Activated T-cell treated with anti-CD3 and anti-CD28 coated beads, Interleukin-2, amount 50 U/mL, for 24 hours (primary cell): ENCODE measurements around the gene MZB1.

ENCODE experiments used
- DNase-seq: peaks from one replicate; pipeline ENCODE4 v3.0.0-alpha.2; 2020
- H3K27ac Mint-ChIP-seq: 2 replicates; pipeline ENCODE4 v1.8.0; 2020; ENCODE audit warnings: mild to moderate bottlenecking, mixed read lengths
- H3K27me3 Mint-ChIP-seq: 2 replicates; pipeline ENCODE4 v1.8.0; 2020; ENCODE audit warnings: mixed read lengths
- H3K36me3 Mint-ChIP-seq: 2 replicates; pipeline ENCODE4 v1.8.0; 2020; ENCODE audit warnings: low read depth, mixed read lengths
- H3K4me1 Mint-ChIP-seq: 2 replicates; pipeline ENCODE4 v1.8.0; 2020; ENCODE audit warnings: low read depth, mixed read lengths
- H3K4me3 Mint-ChIP-seq: 2 replicates; pipeline ENCODE4 v1.8.0; 2020; ENCODE audit warnings: mild to moderate bottlenecking, moderate library complexity, mixed read lengths
- H3K9me3 Mint-ChIP-seq: 2 replicates; pipeline ENCODE4 v1.8.0; 2020; ENCODE audit warnings: mixed read lengths

Gene MZB1

GRCh38 chr5:139402561-139403158 is 12.9 kb upstream of the MZB1 start:
- Mint-ChIP-seq H3K36me3 (peaks cover 17% of the 10 kb centered on the region), H3K27ac (peak overlapping the region; percentile 99), H3K4me1 (peaks cover 38% of the 10 kb centered on the region), H3K27me3 (no peaks in the 10 kb centered on the region), H3K9me3 (no peaks in the 10 kb centered on the region), H3K4me3 (peak overlapping the region; percentile 85)
- no peak for DNase-seq

- no peaks in the 10 kb centered on the region for H3K9me3 Mint-ChIP-seq
- H3K4me3 Mint-ChIP-seq, result no peak overlapping the region
- peaks cover 40% of the 10 kb centered on the region for H3K4me1 Mint-ChIP-seq
- H3K36me3 Mint-ChIP-seq, result peaks cover 23% of the 10 kb centered on the region
- DNase-seq, result no peak
- no peak overlapping the region for H3K27ac Mint-ChIP-seq
- no peaks in the 10 kb centered on the region for H3K27me3 Mint-ChIP-seq
Observed at GRCh38 chr5:139401546-139401945, 11.8 kb upstream of the MZB1 start.

DNA sequence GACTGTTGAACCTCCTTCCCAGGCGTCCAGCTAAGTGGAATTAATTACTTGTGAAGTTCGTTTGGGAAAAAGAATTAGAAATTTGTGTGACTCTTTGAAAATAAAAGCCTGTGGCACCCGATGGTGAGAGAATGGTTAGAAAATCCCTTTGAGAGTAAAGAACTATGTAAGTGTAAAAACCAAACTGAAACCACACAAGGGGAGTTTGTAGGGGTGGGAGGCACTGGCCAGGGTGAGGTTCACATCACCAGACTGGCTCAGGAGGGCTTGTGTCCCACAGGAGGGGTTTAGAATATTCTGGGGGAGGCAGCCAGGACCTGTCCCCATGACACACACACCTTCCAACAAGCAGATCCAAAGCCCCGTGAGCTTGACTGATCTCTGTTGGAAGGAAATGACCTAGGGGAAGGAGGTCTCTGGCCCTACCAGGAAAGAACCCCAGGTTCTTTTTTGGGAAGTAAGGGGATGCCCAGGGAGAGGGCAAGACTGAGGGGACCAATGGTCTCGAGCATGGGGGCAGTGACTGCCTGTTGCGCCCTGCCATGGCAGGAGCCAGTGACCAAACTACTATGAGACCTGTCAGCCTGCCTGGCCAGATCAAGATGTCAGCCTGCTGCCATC is 9.9 kb upstream of the MZB1 start:
- Mint-ChIP-seq H3K4me1 (peaks cover 42% of the 10 kb centered on the region), H3K27me3 (no peaks in the 10 kb centered on the region), H3K36me3 (peaks cover 33% of the 10 kb centered on the region), H3K9me3 (no peaks in the 10 kb centered on the region), H3K4me3 (no peak overlapping the region), H3K27ac (peak overlapping the region; percentile 71)
- DNase-seq, result no peak

DNA sequence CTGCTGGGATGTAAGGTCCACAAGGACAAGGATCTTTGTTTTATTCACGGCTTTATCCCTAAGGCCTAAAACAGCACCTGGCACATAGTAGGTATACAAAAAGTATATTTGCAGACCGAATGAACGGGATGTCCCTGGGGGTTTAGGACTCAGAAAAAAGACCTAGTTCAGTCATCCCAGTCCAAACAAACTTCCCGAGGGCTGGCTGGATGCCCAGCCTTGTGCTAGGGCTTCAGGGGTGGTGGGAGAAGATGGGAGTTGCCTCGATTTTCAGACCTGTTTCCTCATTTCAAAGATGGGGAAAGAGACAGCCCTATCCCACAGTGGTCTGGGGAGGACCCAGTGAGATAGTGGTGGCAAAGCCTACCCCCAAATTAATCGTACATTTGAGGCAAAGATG is 8.2 kb upstream of the MZB1 start:
- Mint-ChIP-seq H3K27me3 (no peaks in the 10 kb centered on the region), H3K9me3 (no peaks in the 10 kb centered on the region), H3K4me3 (no peak overlapping the region), H3K4me1 (peaks cover 37% of the 10 kb centered on the region), H3K27ac (no peak overlapping the region), H3K36me3 (peaks cover 36% of the 10 kb centered on the region)
- DNase-seq, result no peak

DNA sequence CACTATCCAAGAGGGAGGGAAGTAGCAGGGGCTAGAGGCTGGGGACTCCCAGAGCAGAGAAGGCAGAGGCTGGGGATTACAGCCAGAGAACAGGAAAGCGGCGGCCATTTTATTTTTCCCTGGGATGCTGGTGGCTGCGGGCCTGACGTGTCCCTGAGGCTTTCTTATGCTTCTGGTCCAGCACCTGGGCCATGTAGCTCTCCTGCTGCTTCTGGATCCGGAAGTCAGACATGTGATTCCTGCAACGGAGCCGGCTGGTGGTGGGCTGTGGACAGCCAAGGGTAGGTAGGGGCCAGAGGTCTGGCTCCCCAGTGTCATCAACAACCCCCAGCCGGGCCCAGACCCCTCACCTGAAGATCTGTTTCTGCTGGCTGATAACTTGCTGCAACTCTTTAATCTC is 7.0 kb upstream of the MZB1 start:
- Mint-ChIP-seq H3K4me3 (no peak overlapping the region), H3K27ac (peak overlapping the region; percentile 39), H3K27me3 (no peaks in the 10 kb centered on the region), H3K9me3 (no peaks in the 10 kb centered on the region), H3K36me3 (peaks cover 41% of the 10 kb centered on the region), H3K4me1 (peaks cover 35% of the 10 kb centered on the region)
- DNase-seq, result no peak

GRCh38 chr5:139395844-139396640 is 6.3 kb upstream of the MZB1 start:
- DNase-seq, result no peak
- Mint-ChIP-seq H3K9me3 (no peaks in the 10 kb centered on the region), H3K27me3 (no peaks in the 10 kb centered on the region), H3K4me3 (peak overlapping the region; percentile 67), H3K36me3 (peaks cover 44% of the 10 kb centered on the region), H3K4me1 (peaks cover 42% of the 10 kb centered on the region), H3K27ac (no peak overlapping the region)

GRCh38 chr5:139394654-139395566 is 5.2 kb upstream of the MZB1 start, which contains the start of gene PROB1:
TSS of gene PROB1 (minus strand) at chr5:139395104. CDS start at chr5:139395081, 23 bp downstream.
- no peaks in the 10 kb centered on the region for H3K9me3 Mint-ChIP-seq
- DNase-seq, result no peak
- peaks cover 44% of the 10 kb centered on the region for H3K36me3 Mint-ChIP-seq
- H3K4me1 Mint-ChIP-seq, result peaks cover 52% of the 10 kb centered on the region
- H3K27me3 Mint-ChIP-seq, result no peaks in the 10 kb centered on the region
- peak within 1 kb of the TSS; percentile 90 for H3K4me3 Mint-ChIP-seq
- peak within 1 kb of the TSS; percentile 84 for H3K27ac Mint-ChIP-seq

DNA sequence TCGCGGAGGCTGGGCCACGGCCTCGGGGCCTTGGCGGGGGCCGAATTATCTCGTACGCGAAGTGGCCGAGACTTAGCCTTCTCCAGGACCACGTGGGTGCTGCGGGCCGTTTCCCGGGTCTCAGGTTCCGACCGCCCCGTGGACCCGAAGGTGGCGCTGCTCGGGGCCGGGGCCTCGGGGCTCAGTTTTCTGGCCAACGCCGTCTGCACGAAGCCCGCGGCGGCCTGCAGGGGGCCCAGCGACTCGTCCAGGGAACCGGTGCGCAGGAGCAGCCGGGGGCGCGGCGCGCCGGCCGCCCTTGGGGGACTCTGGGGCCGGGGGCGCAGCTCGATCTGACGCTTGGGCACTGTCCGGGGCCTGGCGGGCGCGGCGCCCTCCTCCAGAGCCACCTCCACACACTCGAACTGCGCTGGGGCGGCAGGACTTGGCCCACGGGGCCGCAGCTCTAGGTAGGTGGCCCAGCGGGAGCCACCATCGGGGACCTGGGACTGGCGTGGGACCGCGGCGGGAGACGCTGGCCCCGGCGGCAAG is 4.5 kb upstream of the MZB1 start:
- H3K9me3 Mint-ChIP-seq, result no peaks in the 10 kb centered on the region
- peak overlapping the region; percentile 84 for H3K27ac Mint-ChIP-seq
- H3K27me3 Mint-ChIP-seq, result no peaks in the 10 kb centered on the region
- H3K4me3 Mint-ChIP-seq, result peak overlapping the region; percentile 90
- peaks cover 39% of the 10 kb centered on the region for H3K36me3 Mint-ChIP-seq
- DNase-seq, result peak; percentile 81
- peaks cover 52% of the 10 kb centered on the region for H3K4me1 Mint-ChIP-seq

DNA sequence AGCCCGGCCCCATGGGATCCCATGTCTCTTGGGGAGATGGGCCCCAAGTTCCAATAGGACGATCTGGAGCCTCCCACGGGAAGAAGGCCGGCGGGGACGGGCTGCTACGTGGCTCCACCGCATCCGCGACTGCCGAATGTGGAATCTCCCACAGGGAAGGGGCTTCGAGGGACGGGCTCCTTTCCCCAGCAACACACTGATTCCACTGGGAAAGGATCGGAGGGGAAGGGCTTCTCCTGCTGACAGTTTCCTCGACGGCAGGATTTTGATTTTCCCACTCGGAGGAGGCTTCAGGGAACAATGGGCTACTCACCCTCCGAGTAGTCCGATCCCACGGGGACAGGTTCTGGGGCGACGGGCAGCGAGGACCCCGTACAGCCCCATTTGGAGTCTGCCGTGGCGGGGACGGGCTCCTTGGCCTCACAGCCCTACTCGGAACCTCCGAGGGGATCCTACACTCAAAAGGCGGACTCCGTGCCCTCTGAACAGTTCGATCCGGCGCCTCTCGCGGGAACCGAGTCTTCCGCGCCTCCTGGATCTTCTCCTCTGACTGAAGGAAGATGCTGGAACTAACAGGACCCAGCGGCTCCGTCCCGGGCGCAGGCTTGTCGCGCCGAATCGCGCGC is 3.9 kb upstream of the MZB1 start:
- DNase-seq, result no peak
- H3K27ac Mint-ChIP-seq, result peak overlapping the region; percentile 84
- H3K4me3 Mint-ChIP-seq, result peak overlapping the region; percentile 90
- H3K4me1 Mint-ChIP-seq, result peaks cover 53% of the 10 kb centered on the region
- H3K9me3 Mint-ChIP-seq, result no peaks in the 10 kb centered on the region
- no peaks in the 10 kb centered on the region for H3K27me3 Mint-ChIP-seq
- H3K36me3 Mint-ChIP-seq, result peaks cover 39% of the 10 kb centered on the region

GRCh38 chr5:139392678-139393496 is 3.2 kb upstream of the MZB1 start:
- no peaks in the 10 kb centered on the region for H3K9me3 Mint-ChIP-seq
- peak overlapping the region; percentile 91 for H3K27ac Mint-ChIP-seq
- H3K27me3 Mint-ChIP-seq, result no peaks in the 10 kb centered on the region
- peak overlapping the region; percentile 90 for H3K4me3 Mint-ChIP-seq
- DNase-seq, result peak; percentile 88
- H3K4me1 Mint-ChIP-seq, result peaks cover 53% of the 10 kb centered on the region
- peaks cover 36% of the 10 kb centered on the region for H3K36me3 Mint-ChIP-seq

DNA sequence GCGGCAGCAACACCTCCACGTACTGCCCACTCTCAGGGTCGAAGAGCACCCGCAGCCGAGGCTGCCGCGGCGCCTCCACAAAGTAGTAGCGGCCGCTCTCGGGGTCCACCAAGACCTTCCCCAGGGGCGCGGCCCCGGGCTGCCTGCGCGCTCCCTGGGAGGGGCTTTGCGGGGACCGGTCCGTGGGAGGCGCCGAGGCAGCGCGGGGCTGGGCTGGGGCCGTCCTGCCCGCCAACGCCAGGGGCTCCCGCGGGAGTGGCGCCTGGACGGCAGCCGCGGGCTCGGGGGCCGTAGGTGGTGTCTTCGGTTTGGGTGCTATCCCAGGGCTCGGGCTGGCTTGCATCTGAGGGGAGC is 2.6 kb upstream of the MZB1 start:
- H3K4me3 Mint-ChIP-seq, result peak overlapping the region; percentile 90
- H3K4me1 Mint-ChIP-seq, result peaks cover 53% of the 10 kb centered on the region
- peaks cover 35% of the 10 kb centered on the region for H3K36me3 Mint-ChIP-seq
- H3K27ac Mint-ChIP-seq, result peak overlapping the region; percentile 91
- H3K9me3 Mint-ChIP-seq, result no peaks in the 10 kb centered on the region
- no peak for DNase-seq
- no peaks in the 10 kb centered on the region for H3K27me3 Mint-ChIP-seq

- H3K27me3 Mint-ChIP-seq, result no peaks in the 10 kb centered on the region
- no peaks in the 10 kb centered on the region for H3K9me3 Mint-ChIP-seq
- peak overlapping the region; percentile 90 for H3K4me3 Mint-ChIP-seq
- peaks cover 50% of the 10 kb centered on the region for H3K4me1 Mint-ChIP-seq
- DNase-seq, result no peak
- peaks cover 30% of the 10 kb centered on the region for H3K36me3 Mint-ChIP-seq
- H3K27ac Mint-ChIP-seq, result peak overlapping the region; percentile 95
Observed at GRCh38 chr5:139391570-139392323, 2.0 kb upstream of the MZB1 start.
